GM12875 (cell line): Measurements from ENCODE around the gene TSPEAR.

Experiments
- H3K4me3 ChIP-seq: one replicate; pipeline ENCODE4 v1.5.1; 2011; ENCODE audit warnings: low read depth, low read length, control low read depth
- CTCF ChIP-seq: IDR thresholded peaks from 2 replicates; pipeline ENCODE4 v1.5.1; 2011; ENCODE audit warnings: low read depth, mild to moderate bottlenecking, control low read depth, inconsistent platforms, low read length, moderate library complexity, borderline replicate concordance; ENCODE audit not compliant: insufficient read depth

Gene TSPEAR

DNA sequence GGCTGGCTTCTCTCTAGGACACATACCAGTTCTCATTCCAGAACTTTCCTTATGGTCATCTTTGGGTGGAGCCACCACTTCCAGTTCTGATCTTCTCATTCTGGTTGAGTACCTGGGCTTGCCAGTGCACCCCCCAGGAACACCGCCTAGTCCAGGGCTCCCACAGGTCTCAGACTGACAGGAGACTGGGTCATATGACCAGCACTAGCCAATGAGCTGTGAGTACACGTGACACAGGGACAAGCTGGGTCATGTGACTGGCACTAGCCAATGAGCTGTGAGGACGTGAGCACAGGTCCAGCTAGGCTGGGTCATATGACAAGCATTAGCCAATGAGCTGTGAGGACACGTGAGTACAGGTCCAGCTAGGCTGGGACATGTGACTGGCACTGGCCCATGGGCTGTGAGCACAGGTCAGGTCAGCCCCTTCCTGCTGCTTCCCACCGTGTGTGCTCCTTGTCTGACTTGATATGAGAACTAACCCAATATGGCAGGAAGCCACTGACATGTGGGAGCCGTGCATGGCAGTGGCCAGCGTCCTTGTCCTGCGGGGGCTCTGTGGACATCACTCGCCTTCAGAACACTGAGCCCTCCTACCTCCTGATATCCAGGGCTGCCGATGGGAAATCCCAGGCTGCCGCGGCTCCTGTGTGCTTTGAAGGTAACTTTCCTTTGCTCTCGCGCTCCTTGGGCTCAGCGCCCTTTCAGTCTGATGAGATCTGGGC, 194.0 kb downstream of the TSPEAR start:
- TF ChIP-seq CTCF, result no peak
- no peak overlapping the region for H3K4me3 ChIP-seq

GRCh38 chr21:44516828-44517174, 194.6 kb downstream of the TSPEAR start:
- no peak for TF ChIP-seq CTCF

GRCh38 chr21:44516342-44516741, 195.0 kb downstream of the TSPEAR start:
- no peak overlapping the region for H3K4me3 ChIP-seq
- no peak for TF ChIP-seq CTCF

More at GRCh38 chr21:44516828-44517174, 194.6 kb downstream of the TSPEAR start:
- no peak overlapping the region for H3K4me3 ChIP-seq

DNA sequence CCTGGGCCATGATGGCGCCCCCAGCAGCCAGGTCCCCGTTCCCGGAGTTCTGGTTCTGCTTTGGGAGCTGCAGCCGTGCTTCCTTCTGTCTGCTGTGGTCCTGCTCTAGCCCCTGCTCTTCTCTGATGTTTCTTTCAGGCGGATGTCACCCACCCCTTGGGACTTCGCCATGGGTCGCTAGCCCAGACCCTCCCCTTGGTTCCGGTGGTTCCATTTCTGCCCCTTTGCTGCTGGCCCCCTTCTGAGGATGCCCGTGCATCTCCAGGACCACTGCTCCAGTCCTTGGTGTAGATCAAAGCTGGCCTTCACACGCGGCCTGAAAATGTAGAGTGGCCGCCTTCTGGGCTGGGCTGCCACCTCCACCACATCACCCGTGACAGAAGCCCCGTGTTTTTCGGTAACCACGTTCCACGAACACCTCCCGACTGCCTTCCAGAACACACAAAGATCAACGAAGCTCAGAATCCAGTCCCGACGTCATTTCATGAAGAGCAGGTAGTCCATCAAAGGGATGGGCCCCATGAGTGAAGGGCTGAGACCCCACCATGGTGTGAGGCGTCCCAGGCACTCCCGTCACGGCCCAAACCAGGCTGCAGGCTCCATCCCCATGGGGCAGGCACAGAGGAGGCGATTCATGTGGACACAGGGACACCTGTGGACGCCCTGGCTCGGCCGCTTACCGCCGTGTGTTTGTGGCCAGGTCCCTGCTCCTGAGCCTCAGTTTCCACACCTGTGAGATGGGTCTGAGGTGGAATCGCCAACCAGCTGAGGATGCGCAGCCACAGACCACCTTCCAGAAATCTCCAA, 195.8 kb downstream of the TSPEAR start:
- H3K4me3 ChIP-seq, result no peak overlapping the region
- TF ChIP-seq CTCF, result no peak

GRCh38 chr21:44514746-44515358, 196.5 kb downstream of the TSPEAR start:
- TF ChIP-seq CTCF, result no peak

DNA sequence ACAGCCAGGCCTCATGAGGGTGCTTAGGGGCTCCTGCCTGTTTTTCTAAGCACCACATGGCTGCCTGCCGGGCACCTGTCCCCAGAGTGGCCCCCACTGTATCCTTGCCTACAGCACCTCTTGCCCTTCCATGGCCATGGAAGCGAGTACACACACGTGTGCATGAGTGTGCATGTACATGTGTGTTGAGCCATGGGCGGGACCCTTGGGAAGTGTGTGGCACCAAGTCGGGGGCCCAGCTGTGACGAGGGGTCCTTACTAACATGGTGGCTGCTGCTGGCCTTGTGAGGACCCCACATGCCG, 197.2 kb downstream of the TSPEAR start:
- TF ChIP-seq CTCF, result no peak

More at GRCh38 chr21:44514746-44515358, 196.5 kb downstream of the TSPEAR start:
- no peak overlapping the region for H3K4me3 ChIP-seq

More for the DNA sequence above, 197.2 kb downstream of the TSPEAR start:
- no peak overlapping the region for H3K4me3 ChIP-seq
